Endothelial cell of umbilical vein (primary cell): ENCODE measurements around the gene PIK3C2G. TPM values are rescaled to one million over a fixed set of nuclear protein-coding genes. Genes with fewer than 3 reads are reported as not detected.

ENCODE experiments used
- BruUV-seq: library from RNA; stranded (reverse); fragments of 400-500 nt; replicated peaks from 2 replicates; lab custom pipeline; 2021; lab: Mats Ljungman, UMichigan
- CTCF ChIA-PET: fragments of 300-600, 350-600 bp; sonication (Branson Sonifier 250); formaldehyde crosslinking; loops from one replicate; lab custom pipeline; 2021; ENCODE audit warnings: antibody characterized with exemption, inconsistent platforms; lab: Charles Lee
- POLR2A ChIA-PET: fragments of 300-600, 350-600 bp; sonication (Branson Sonifier 250); formaldehyde crosslinking; loops from one replicate; lab custom pipeline; 2021; ENCODE audit warnings: antibody characterized with exemption, inconsistent platforms; lab: Charles Lee
- DNase-seq: peaks from one replicate; pipeline ENCODE4 v3.0.0-alpha.2; 2011; ENCODE audit warnings: low read depth, low spot score
- FAIRE-seq: peaks from 2 replicates; lab custom pipeline; 2011; peaks lifted over from hg19 to GRCh38; lab: Jason Lieb, UNC
- H2AFZ ChIP-seq: 2 replicates; pipeline ENCODE4 v1.6.0; 2012; ENCODE audit warnings: low read depth, low read length, control low read depth, inconsistent platforms
- H3K27ac ChIP-seq: 2 replicates; pipeline ENCODE4 v1.5.1; 2011; ENCODE audit warnings: low read depth, mild to moderate bottlenecking, control low read depth, low read length, moderate library complexity; ENCODE audit not compliant: insufficient read depth
- H3K27me3 ChIP-seq, 2 experiments: 2 replicates each; pipeline versions ENCODE4 v1.6.0 to v1.6.1; 2011; ENCODE audit warnings: low read length in 2 of 2, mixed read lengths in 1 of 2; ENCODE audit not compliant: control insufficient read depth in 2 of 2, insufficient read depth in 2 of 2
- H3K36me3 ChIP-seq, 2 experiments: 2 replicates in 1 of 2; 3 replicates in 1 of 2; pipeline ENCODE4 v1.5.1; 2011; ENCODE audit warnings: low read length in 2 of 2, mild to moderate bottlenecking in 1 of 2, moderate library complexity in 1 of 2; ENCODE audit not compliant: control insufficient read depth in 2 of 2, insufficient read depth in 2 of 2; ENCODE audit errors: extremely low read depth in 1 of 2
- H3K4me1 ChIP-seq: 3 replicates; pipeline ENCODE4 v1.5.1; 2011; ENCODE audit warnings: mild to moderate bottlenecking, low read length; ENCODE audit not compliant: control insufficient read depth, insufficient read depth; ENCODE audit errors: extremely low read depth
- H3K4me2 ChIP-seq: 2 replicates; pipeline ENCODE4 v1.6.1; 2011; ENCODE audit warnings: low read length, control low read depth, mixed read lengths; ENCODE audit not compliant: insufficient read depth
- H3K4me3 ChIP-seq, 3 experiments: fragments of 200-600 bp in 1 of 3; sonication (generic), shearing (Covaris generic) in 1 of 3; replicated peaks in 1 of 3; 2 replicates each; pipeline ENCODE4 v1.5.1; 2011 to 2016; ENCODE audit warnings: control low read depth in 3 of 3, low read length in 3 of 3, mild to moderate bottlenecking in 2 of 3, inconsistent platforms in 1 of 3, low read depth in 1 of 3, moderate library complexity in 1 of 3; ENCODE audit not compliant: insufficient read depth in 1 of 3
- H3K79me2 ChIP-seq: 2 replicates; pipeline ENCODE4 v1.6.0; 2012; ENCODE audit warnings: low read length, inconsistent platforms; ENCODE audit not compliant: control insufficient read depth, insufficient read depth
- H3K9ac ChIP-seq: replicated peaks from 2 replicates; pipeline ENCODE3; 2011; ENCODE audit warnings: low read length, control low read depth; ENCODE audit not compliant: insufficient read depth; ENCODE audit errors: extremely low read depth
- H3K9me1 ChIP-seq: replicated peaks from 3 replicates; pipeline ENCODE4 v1.6.0; 2011; ENCODE audit warnings: mild to moderate bottlenecking, low read length; ENCODE audit not compliant: control insufficient read depth, insufficient read depth; ENCODE audit errors: extremely low read depth
- H3K9me3 ChIP-seq: replicated peaks from 2 replicates; pipeline ENCODE4 v1.5.1; 2012; ENCODE audit warnings: low read length, inconsistent platforms; ENCODE audit not compliant: control insufficient read depth, insufficient read depth
- H4K20me1 ChIP-seq: replicated peaks from 2 replicates; pipeline ENCODE3; 2011; ENCODE audit warnings: mild to moderate bottlenecking, low read length; ENCODE audit not compliant: control insufficient read depth, insufficient read depth; ENCODE audit errors: extremely low read depth
- EZH2 ChIP-seq: IDR thresholded peaks from 2 replicates; pipeline ENCODE4 v1.6.1; 2012; ENCODE audit warnings: borderline replicate concordance, low read depth, mild to moderate bottlenecking, moderate library complexity, low read length, inconsistent platforms; ENCODE audit not compliant: severe bottlenecking
- FOS ChIP-seq: IDR thresholded peaks from 2 replicates; pipeline ENCODE4 v1.6.1; 2011; ENCODE audit warnings: mild to moderate bottlenecking, low read length, moderate library complexity, borderline replicate concordance; ENCODE audit not compliant: insufficient read depth
- GATA2 ChIP-seq: IDR thresholded peaks from 2 replicates; pipeline ENCODE4 v1.7.0; 2011; ENCODE audit warnings: low read depth, mild to moderate bottlenecking, moderate library complexity, mixed read lengths, low read length; ENCODE audit not compliant: insufficient read length, insufficient read depth
- JUN ChIP-seq: IDR thresholded peaks from 2 replicates; pipeline ENCODE4 v1.6.1; 2011; ENCODE audit warnings: borderline replicate concordance, low read depth; ENCODE audit not compliant: insufficient read length, insufficient read depth
- MYC ChIP-seq: IDR thresholded peaks from one replicate; pipeline ENCODE4 v1.6.1; 2011; ENCODE audit warnings: mild to moderate bottlenecking, low read depth, low read length
- POLR2A ChIP-seq: IDR thresholded peaks from 2 replicates; pipeline ENCODE4 v1.6.1; 2012; ENCODE audit warnings: low read depth, mild to moderate bottlenecking, control low read depth, low read length
- POLR2AphosphoS5 ChIP-seq: IDR thresholded peaks from 2 replicates; pipeline ENCODE4 v1.6.1; 2012; ENCODE audit warnings: low read depth, mild to moderate bottlenecking, control low read depth, low read length, moderate library complexity; ENCODE audit not compliant: insufficient read depth
- dilution Hi-C: fragments of 300-500 bp; cut with MboI; formaldehyde crosslinking; loops from one replicate; pipeline ENCODE4 v1.15.0; 2019; ENCODE audit warnings: low sequenced_read_pairs; ENCODE audit not compliant: extremely low pct_ligation_motif_present
- intact Hi-C: fragments of 100-400 bp; cut with micrococcal nuclease; formaldehyde crosslinking; loops from one replicate; pipeline ENCODE4 v1.10.0; 2022
- polyA plus RNA-seq, 4 experiments: library from polyadenylated mRNA; depleted of rRNA in 3 of 4; stranded (reverse) in 3 of 4; unstranded in 1 of 4; fragments of >200 nt; gene quantifications; 2 replicates each; pipeline versions ENCODE4 v1.2.1 to v1.2.3, GENCODE V29; 2011 to 2012; ENCODE audit warnings: missing spikeins in 1 of 4
- total RNA-seq: library from RNA; stranded (reverse); gene quantifications from 2 replicates; pipeline ENCODE4 v1.2.3, GENCODE V29; 2021
- TF ChIP-seq, protein P1 (sequence below), 2 donors: IDR thresholded peaks; 1 replicate in 1 of 2; 2 replicates in 1 of 2; pipeline ENCODE4 v1.5.1; 2011; ENCODE audit warnings: low read length in 2 of 2, mild to moderate bottlenecking in 2 of 2, moderate library complexity in 2 of 2, control low read depth in 1 of 2, inconsistent platforms in 1 of 2, low read depth in 1 of 2; ENCODE audit not compliant: insufficient read depth in 1 of 2; ENCODE audit errors: extremely low read depth in 1 of 2
- TF ChIP-seq, protein P2 (sequence below): IDR thresholded peaks from 2 replicates; pipeline ENCODE4 v1.6.1; 2011; ENCODE audit not compliant: insufficient read depth, insufficient read length

Gene PIK3C2G
- total and polyA plus RNA-seq, 2 donors (not counting 3 experiments of a cell fraction or from before 2014, with no cell fraction given) = not detected

DNA sequence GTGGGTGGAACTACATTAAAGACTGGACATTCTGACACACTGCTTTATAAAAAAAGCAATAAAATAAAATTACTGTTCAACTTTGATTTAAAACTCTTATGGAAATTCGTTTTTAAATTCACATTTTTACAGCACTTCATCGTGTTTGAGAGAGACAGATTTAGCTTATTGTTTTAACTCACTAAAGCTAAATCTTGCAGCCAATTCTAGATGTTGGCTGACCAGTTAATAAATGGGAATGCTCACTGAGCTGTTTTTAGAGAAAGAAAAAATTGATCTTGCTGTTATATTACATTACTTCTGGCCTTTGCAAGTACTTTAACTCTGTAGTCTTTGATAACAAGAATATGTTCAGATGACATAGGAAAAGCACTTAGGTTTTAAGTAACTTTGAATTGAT, 319.4 kb downstream of the PIK3C2G start:
- CTCF ChIA-PET = no interaction called here
- no peak for FAIRE-seq
- Histone ChIP-seq H3K27me3 (no peaks in the 10 kb centered on the region), H3K9ac (no peak overlapping the region), H3K9me1 (no peaks in the 10 kb centered on the region), H3K27ac (no peak overlapping the region), H3K36me3 (no peaks in the 10 kb centered on the region), H4K20me1 (no peaks in the 10 kb centered on the region), H3K4me1 (no peaks in the 10 kb centered on the region), H3K9me3 (no peaks in the 10 kb centered on the region), H3K79me2 (no peaks in the 10 kb centered on the region), H3K4me3 (no peak overlapping the region), H2AFZ (no peak overlapping the region), H3K4me2 (no peak overlapping the region)
- no peak for DNase-seq
- dilution Hi-C loops = no loop called here
- no TSS peak for BruUV-seq
- TF ChIP-seq POLR2AphosphoS5 (no peak), EZH2 (no peak), POLR2A (no peak)
- POLR2A ChIA-PET = no interaction called here
- intact Hi-C loops = no loop called here

DNA sequence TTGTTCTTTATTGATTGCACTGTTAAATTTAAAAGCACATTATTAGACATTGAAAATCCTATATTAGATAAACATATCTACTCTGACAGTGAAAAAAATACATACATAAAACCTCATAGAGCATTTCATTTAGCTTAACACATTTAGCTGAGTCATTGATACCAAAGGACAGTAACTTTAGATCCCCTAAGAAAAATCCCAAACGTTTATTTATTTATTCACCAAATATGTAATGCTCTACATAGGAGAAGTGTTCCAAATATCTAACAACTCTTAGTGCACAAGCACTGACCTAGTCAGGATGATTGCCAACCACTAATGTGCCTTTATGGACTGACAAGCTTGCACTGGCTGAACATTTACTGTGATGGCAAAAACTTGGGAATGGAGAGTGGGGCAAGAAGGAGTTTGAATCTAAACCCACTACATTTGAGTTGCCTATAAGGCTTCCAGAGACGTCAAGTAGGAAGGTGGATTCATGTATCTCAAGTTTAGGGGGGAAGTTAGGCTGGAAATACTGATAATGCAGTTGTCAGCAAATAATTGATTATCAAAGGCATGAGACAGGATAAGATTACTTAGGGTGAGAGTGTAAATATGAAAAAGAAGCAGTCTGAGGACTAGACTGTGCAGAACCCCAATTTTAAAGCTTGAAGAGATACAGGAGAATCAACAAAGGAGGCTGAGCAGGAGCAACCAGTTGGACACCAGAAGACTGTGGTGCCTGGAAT, 320.1 kb downstream of the PIK3C2G start:
- ChIA-PET POLR2A (no interaction called here), CTCF (no interaction called here)
- Histone ChIP-seq H2AFZ (no peak overlapping the region), H3K27me3 (no peaks in the 10 kb centered on the region), H3K9ac (no peak overlapping the region), H4K20me1 (no peaks in the 10 kb centered on the region), H3K9me1 (no peaks in the 10 kb centered on the region), H3K4me1 (no peaks in the 10 kb centered on the region), H3K27ac (no peak overlapping the region), H3K79me2 (no peaks in the 10 kb centered on the region), H3K9me3 (no peaks in the 10 kb centered on the region), H3K36me3 (no peaks in the 10 kb centered on the region), H3K4me2 (no peak overlapping the region), H3K4me3 (no peak overlapping the region)
- no peak for DNase-seq
- no TSS peak for BruUV-seq
- intact Hi-C loops (no loop called here), dilution Hi-C loops (no loop called here)
- TF ChIP-seq, protein P1, sequence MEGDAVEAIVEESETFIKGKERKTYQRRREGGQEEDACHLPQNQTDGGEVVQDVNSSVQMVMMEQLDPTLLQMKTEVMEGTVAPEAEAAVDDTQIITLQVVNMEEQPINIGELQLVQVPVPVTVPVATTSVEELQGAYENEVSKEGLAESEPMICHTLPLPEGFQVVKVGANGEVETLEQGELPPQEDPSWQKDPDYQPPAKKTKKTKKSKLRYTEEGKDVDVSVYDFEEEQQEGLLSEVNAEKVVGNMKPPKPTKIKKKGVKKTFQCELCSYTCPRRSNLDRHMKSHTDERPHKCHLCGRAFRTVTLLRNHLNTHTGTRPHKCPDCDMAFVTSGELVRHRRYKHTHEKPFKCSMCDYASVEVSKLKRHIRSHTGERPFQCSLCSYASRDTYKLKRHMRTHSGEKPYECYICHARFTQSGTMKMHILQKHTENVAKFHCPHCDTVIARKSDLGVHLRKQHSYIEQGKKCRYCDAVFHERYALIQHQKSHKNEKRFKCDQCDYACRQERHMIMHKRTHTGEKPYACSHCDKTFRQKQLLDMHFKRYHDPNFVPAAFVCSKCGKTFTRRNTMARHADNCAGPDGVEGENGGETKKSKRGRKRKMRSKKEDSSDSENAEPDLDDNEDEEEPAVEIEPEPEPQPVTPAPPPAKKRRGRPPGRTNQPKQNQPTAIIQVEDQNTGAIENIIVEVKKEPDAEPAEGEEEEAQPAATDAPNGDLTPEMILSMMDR (IDR thresholded peaks at IDR 0.05; ENCODE audit: extremely low read depth in 1 of 2, insufficient read depth in 1 of 2, low read depth in 1 of 2, low read length in 2 of 2) = no peak
- TF ChIP-seq MYC (no peak), POLR2A (no peak), POLR2AphosphoS5 (no peak), FOS (no peak), JUN (no peak), EZH2 (no peak), GATA2 (no peak)
- TF ChIP-seq, protein P2, sequence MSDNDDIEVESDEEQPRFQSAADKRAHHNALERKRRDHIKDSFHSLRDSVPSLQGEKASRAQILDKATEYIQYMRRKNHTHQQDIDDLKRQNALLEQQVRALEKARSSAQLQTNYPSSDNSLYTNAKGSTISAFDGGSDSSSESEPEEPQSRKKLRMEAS = no peak
- FAIRE-seq = no peak
